Fibroblast of lung (primary cell): ENCODE data around the gene DNAAF8.

Experiments
- EZH2 ChIP-seq: IDR thresholded peaks from 2 replicates; pipeline ENCODE4 v1.5.1; 2012; ENCODE audit warnings: low read length, control low read depth, mild to moderate bottlenecking; ENCODE audit errors: missing control alignments
- TF ChIP-seq, protein P1 (sequence below), 2 donors: IDR thresholded peaks in 1 of 2; conservative IDR thresholded peaks in 1 of 2; 1 replicate in 1 of 2; 2 replicates in 1 of 2; pipeline ENCODE4 v1.5.1; 2011 to 2012; ENCODE audit warnings: low read length in 2 of 2, control low read depth in 1 of 2, inconsistent platforms in 1 of 2, low read depth in 1 of 2, mild to moderate bottlenecking in 1 of 2

DNA sequence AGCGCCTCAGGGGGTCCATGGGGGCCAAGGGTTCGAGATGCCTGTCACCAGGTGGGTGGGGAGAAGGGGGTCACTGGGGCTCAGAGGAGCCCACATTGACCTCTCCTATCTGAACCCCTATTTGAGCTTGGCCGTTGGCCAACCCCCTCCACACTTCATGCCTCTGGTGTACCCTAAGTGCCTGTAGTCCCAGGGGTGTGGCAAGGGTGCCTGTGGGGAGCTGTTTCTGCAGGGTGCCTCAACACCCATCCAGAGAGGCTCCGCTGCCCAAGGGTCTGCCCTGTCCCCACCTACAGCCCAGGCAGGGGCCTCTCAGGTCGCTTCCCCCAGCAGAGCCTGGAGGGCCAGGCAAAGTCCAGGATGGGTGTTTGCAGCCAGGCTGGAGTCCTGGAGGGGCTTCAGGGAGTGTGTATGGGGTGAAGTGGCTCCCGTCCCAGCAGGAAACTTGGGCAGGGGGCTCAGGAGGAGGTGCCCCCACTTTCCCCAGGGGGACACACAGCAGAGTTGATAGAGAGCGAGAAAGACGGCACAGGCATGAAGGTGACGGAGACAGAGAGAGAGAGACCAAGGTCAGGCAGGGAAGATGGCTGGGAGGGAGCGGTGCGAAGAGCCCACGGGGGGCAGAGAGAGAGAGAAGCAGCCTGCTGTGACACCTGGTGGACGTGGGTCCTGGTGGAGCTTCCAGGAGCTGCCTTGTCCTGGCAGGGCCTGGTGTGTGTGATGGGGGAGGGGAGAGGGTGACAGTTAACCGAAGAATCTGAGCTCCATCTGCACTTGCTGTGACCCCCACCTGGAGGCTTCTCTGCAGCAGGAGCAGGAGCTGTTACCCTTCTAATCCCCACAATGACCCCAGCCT is 53.5 kb downstream of the DNAAF8 start, which contains the start of gene SEPTIN12:
- TF ChIP-seq, protein P1, sequence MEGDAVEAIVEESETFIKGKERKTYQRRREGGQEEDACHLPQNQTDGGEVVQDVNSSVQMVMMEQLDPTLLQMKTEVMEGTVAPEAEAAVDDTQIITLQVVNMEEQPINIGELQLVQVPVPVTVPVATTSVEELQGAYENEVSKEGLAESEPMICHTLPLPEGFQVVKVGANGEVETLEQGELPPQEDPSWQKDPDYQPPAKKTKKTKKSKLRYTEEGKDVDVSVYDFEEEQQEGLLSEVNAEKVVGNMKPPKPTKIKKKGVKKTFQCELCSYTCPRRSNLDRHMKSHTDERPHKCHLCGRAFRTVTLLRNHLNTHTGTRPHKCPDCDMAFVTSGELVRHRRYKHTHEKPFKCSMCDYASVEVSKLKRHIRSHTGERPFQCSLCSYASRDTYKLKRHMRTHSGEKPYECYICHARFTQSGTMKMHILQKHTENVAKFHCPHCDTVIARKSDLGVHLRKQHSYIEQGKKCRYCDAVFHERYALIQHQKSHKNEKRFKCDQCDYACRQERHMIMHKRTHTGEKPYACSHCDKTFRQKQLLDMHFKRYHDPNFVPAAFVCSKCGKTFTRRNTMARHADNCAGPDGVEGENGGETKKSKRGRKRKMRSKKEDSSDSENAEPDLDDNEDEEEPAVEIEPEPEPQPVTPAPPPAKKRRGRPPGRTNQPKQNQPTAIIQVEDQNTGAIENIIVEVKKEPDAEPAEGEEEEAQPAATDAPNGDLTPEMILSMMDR (conservative IDR thresholded peaks at IDR 0.05 in 1 of 2, IDR thresholded peaks at IDR 0.05 in 1 of 2; ENCODE audit: low read depth in 1 of 2, low read length in 2 of 2), result no peak
- TF ChIP-seq EZH2, result no peak
